ENCODE measurements around the gene ATXN10. TPM values are rescaled to one million over a fixed set of nuclear protein-coding genes. Genes with fewer than 3 reads are reported as not detected.

Gene ATXN10
- total and polyA plus RNA-seq, 2 of the 8 experiments (the other 6 are each of a cell fraction or from before 2014, with no cell fraction given) = 134 to 210 TPM

GRCh38 chr22:45690008-45690407 is 18.4 kb downstream of the ATXN10 start:
- Histone ChIP-seq H3K79me2 (ENCODE audit: control insufficient read depth in 1 of 2, insufficient read depth in 2 of 2, low read length in 2 of 2) (peaks cover 3 to 64% of the 10 kb centered on the region in 2 experiments), H3K56ac (replicated peaks; ENCODE audit: insufficient read length, low read depth, low read length) (no peak overlapping the region), H3K23ac (ENCODE audit: insufficient read length) (no peak overlapping the region), H3K9ac (replicated peaks in 1 of 4; ENCODE audit: extremely low read depth in 1 of 4, low read depth in 3 of 4, low read length in 3 of 4) (no peak overlapping the region), H3K9me3 (ENCODE audit: insufficient read depth in 2 of 2, low read depth in 1 of 2, low read length in 1 of 2) (no peaks in the 10 kb centered on the region), H2BK120ac (replicated peaks; ENCODE audit: low read depth, low read length) (no peak overlapping the region), H3K14ac (ENCODE audit: insufficient read length) (no peak overlapping the region), H4K8ac (ENCODE audit: extremely low read depth, insufficient read depth, low read length) (no peak overlapping the region), H3K4me1 (replicated peaks in 1 of 4; ENCODE audit: control insufficient read depth in 3 of 4, insufficient read depth in 4 of 4, low read length in 3 of 4) (no peaks in the 10 kb centered on the region; a peak in 1 of 7 replicates), H2BK20ac (ENCODE audit: low read length) (no peak overlapping the region), H4K5ac (ENCODE audit: insufficient read length, low read depth, low read length) (no peak overlapping the region), H3K18ac (ENCODE audit: extremely low read depth, low read length) (no peak overlapping the region), H3K23me2 (ENCODE audit: low read depth, low read length) (no peaks in the 10 kb centered on the region), H2AK5ac (ENCODE audit: low read depth, low read length) (no peak overlapping the region), H3K4me3 (ENCODE audit: extremely low read depth in 1 of 4, insufficient read depth in 2 of 4, low read depth in 3 of 4, low read length in 4 of 4) (no peak overlapping the region), H3K27me3 (replicated peaks in 1 of 4; ENCODE audit: control insufficient read depth in 3 of 4, extremely low read depth in 1 of 4, insufficient read depth in 3 of 4, low read length in 3 of 4) (no peaks in the 10 kb centered on the region), H4K91ac (replicated peaks; ENCODE audit: insufficient read length, low read length) (no peak overlapping the region), H2BK15ac (ENCODE audit: low read length) (no peak overlapping the region), H3K36me3 (ENCODE audit: control insufficient read depth in 2 of 4, insufficient read depth in 4 of 4, low read length in 3 of 4) (peaks cover 3 to 27% (median 11%) of the 10 kb centered on the region in 4 experiments; a peak in 6 of 8 replicates), H2BK12ac (ENCODE audit: low read depth, low read length) (no peak overlapping the region), H3K4ac (replicated peaks; ENCODE audit: insufficient read length, low read depth, low read length) (no peak overlapping the region), H3K27ac (ENCODE audit: low read depth, low read length) (no peak overlapping the region), H2BK5ac (ENCODE audit: low read depth, low read length) (no peak overlapping the region), H3K79me1 (ENCODE audit: low read depth, low read length) (peaks cover 2% of the 10 kb centered on the region; the same call in 1 of the 2 replicates), H4K20me1 (replicated peaks in 1 of 2; ENCODE audit: control insufficient read depth in 1 of 2, insufficient read depth in 2 of 2, low read length in 2 of 2) (peaks cover 5 to 11% of the 10 kb centered on the region in 2 experiments), H2AFZ (ENCODE audit: low read length) (no peak overlapping the region), H3K4me2 (ENCODE audit: insufficient read depth in 1 of 2, low read depth in 2 of 2, low read length in 2 of 2) (no peak overlapping the region)
- CTCF ChIA-PET (ENCODE audit: partially characterized antibody) = interaction anchor here (0.7 kb wide), 1 partner anchor 175 kb away, joined by 3 read pairs; no protein-coding TSS in a partner anchor
- WGBS, 2 experiments (ENCODE audit: extremely low coverage in 1 of 2, insufficient coverage in 1 of 2, insufficient read length in 1 of 2, insufficient replicate concordance in 2 of 2, low coverage in 1 of 2, low lambda C conversion rate in 2 of 2, missing lambda C conversion rate in 1 of 2) = 90% methylated on average over 2 of the region's 2 CpGs; no CpG with 5 or more reads in 1 of the 2 experiments
- POLR2A ChIA-PET (ENCODE audit: partially characterized antibody) = interaction anchor here (0.6 kb wide), 1 partner anchor 1031 kb away, joined by 3 read pairs; no protein-coding TSS in a partner anchor
- FAIRE-seq = no peak
- DNase-seq (ENCODE audit: low read depth in 1 of 2, low spot score in 2 of 2) = no peak
- no peak for TF ChIP-seq SUZ12 (IDR thresholded peaks at IDR 0.05; ENCODE audit: low read length)
- no peak for TF ChIP-seq KDM4A (IDR thresholded peaks at IDR 0.05; ENCODE audit: low read depth, low read length, severe bottlenecking)
- TF ChIP-seq USF2 (IDR thresholded peaks at IDR 0.05; ENCODE audit: low read length) = no peak
- no peak for TF ChIP-seq JUN (IDR thresholded peaks at IDR 0.05; ENCODE audit: low read depth, low read length)
- TF ChIP-seq RNF2 (IDR thresholded peaks at IDR 0.05; ENCODE audit: borderline replicate concordance, low read depth, low read length, missing control alignments, poor library complexity, severe bottlenecking) = no peak

Data from H1 (cell line).